GM19438 (cell line): ENCODE measurements around the gene PIKFYVE.
"Not testable (repeated sequence)": the region's sequence is repeated elsewhere in the genome, so short reads cannot be mapped to it uniquely, and the experiment has no call there.

Experiments
- ATAC-seq: cut with Tn5 transposase; IDR thresholded peaks from one replicate; pipeline ENCODE4 v1.9.1; 2021; ENCODE audit warnings: low read depth; ENCODE audit not compliant: unreplicated experiment

Gene PIKFYVE

DNA sequence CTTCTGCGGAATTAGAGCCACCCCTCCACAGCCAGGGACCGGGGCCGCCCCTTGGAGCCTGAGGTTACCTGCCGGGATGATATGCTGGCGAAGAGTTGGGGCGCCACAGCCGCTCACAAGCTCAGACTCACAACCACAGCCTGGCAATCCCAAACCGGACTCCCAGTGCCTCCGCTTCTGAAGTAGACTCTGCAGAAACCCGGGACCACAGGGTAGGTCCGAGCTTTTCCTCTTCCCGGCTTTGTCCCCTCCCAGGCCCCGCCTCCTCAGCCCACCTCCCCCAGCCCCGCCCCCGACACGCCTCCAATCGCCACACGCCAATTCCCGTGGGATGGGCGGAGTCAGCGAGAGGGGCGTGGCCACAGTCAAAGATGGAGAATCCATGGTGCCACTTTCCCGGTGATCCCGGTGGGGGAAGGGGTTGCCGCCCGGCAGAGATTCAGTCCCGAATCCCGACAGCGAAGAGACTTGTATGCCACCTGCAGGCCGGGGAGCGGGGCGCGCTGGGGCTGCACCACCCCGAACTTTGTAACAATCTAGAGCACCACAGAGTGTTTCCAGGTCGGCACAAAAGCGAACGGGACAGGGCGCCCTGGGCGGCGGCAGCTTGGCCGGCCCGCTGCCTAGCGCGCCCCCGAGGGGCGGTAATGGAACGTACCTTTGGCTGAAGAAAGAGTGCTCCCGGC lies 11.0 kb upstream of the PIKFYVE start, which contains the start of gene IDH1:
TSS of gene IDH1 (minus strand) at position 201 of the 686 bp plus-strand sequence. CDS start 3,520 bp downstream, outside the sequence.
- ATAC-seq, result peak; percentile 70

DNA sequence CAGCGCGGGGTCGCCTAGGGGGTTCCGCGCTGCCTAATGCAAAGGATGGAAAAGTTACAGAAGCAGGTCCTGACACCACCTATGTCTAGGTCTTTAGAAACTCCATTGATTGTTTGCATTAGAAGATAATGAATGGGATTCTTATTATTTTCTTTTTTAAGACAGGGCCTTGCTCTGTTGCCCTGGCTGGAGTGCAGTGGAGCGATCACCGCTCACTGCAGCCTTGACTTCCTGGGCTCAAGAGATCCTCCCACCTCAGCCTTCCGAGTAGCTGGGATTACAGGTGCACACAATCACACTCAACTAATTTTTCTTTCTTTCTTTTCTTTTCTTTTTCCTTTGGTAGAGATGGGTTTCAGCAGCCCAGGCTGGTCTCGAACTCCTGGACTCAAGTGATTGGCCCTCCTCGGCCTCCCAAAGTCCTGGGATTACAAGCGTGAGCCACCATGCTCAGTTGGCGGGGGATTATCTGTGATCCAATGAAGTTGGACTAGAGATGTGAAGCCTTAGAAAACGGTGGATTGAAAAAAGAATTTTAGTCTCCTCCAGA lies 10.4 kb upstream of the PIKFYVE start:
- peak; percentile 26 for ATAC-seq

DNA sequence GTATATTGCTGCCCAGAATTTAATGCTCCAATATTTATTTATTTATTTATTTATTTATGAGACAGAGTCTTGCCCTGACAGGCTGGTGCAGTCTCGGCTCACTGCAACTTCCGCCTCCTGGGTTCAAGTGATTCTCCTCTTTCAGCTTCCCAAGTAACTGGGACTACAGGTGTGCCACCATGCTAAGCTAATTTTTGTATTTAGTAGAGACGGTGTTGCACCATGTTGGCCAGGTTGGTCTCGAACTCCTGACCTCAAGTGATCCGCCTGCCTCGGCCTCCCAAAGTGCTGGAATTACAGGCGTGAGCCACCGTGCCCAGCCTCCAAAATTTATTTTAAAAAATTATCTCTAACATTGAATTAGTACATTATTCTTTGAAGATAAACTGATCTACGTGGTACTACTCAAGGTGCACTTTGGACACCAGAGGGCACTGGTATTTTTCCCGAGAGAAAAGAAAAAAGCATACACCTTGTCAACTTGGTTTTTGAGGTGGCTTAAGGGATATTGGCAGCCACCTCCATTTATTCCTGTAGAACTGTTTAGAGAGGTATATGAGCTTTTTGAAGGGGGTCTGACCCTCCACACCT lies 9.8 kb upstream of the PIKFYVE start:
- no peak for ATAC-seq

DNA sequence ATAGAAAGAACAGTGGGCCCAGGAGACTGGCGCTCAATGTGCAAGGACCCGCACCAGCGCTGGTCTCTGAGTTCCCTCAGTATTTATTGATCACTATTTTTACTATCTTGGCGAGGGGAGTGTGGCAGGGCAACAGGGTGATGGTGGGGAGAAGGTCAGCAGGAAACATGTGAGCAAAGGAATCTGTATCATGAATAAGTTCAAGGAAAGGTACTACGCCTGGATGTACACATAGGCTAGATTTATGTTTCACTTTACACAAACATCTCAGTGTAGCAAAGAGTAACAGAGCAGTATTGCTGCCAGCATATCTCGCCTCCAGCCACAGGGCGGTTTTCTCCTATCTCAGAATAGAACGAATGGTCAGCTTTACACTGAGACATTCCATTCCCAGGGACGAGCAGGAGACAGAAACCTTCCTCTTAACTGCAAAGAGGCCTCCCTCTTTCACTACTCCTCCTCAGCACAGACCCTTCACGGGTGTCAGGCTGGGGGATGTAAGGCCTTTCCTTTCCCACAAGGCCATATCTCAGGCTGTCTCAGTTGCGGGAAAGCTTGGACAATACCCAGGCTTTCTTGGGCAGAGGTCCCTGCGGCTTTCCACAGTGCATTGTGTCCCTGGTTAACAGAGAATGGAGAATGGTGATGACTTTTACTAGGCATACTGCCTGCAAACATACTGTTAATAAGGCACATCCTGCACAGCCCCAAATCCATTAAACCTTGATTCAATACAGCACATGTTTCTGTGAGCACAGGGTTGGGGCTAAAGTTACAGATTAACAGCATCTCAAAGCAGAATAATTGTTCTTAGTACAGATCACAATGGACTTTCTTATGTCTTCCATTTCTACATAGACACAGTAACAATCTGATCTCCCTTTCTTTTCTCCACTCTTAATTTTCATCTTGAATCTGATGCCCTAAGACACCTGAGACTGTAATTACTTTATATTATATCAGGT lies 8.9 kb upstream of the PIKFYVE start:
- not testable (repeated sequence) for ATAC-seq

DNA sequence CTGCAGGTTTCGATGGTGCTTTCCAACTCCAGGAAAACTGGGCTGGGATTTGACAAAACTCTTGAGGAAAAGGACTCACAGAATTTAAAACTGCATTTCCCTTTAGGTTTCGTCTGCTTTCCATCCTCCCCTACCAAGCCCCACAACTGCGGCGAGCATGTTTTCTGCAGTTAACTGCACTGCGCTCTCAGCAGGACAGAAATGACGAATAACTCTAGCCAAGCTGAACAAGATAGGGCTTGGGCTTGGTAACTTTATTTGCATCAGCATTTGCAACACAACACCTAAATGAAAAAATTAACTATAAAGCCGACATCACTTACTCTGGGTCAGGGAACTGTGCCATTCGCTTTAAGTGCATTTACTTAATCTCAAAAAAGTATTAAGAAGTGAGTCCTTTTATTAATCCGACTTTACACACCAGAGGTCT lies 669 bp upstream of the PIKFYVE start:
- peak; percentile 54 for ATAC-seq

DNA sequence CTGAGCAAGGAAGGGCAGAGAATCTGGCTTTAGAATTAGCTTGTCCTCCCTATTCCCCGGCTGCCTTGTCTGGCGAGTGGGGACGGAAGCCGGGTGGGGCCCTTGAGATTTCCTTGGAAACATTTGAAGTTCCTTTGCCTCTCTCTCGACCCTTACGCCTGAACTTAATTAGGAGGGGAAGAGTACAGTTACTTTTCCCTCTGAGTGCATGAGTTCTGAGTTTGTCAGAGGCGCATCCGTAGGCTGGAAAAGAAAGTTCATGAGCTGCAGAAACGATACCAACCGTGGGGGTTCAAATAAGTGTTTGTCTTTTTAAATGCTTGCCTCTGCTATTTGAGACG lies 468 bp downstream of the PIKFYVE start:
- ATAC-seq, result peak; percentile 17

DNA sequence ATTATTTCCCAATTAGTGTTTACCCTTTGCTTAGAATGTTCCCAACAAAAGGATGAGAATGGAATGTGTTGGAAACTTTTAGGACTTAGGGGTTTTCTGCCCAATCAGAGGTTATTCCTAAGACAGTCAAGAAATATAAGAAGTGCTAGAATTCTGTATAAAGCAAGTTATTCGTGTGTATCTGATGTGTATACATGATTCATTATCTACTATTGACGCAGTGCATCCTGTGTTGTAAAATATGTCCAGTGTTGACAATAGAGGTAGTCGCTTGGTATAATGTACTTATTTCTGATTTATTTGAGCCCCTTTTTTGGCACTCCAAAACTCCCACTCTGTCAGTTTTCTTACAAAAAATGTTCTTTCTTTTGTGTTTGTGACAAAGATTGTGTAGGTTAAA lies 881 bp downstream of the PIKFYVE start:
- no peak for ATAC-seq

DNA sequence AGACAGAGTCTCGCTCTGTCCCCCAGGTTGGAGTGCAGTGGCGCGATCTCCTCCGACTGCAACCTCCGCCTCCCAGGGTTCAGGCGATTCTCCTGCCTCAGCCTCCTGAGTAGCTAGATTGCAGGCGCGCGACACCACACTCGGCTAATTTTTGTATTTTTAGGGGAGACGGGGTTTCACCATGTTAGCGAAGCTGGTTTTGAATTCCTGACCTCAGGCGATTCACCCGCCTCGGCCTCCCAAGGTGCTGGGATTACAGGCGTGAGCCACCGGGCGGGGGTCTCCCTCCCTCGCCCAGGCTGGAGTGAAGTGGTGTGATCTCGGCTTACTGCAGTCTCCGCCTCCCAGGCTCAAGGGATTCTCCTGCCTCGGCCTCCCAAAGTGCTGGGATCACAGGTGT lies 1.5 kb downstream of the PIKFYVE start:
- ATAC-seq, result not testable (repeated sequence)

DNA sequence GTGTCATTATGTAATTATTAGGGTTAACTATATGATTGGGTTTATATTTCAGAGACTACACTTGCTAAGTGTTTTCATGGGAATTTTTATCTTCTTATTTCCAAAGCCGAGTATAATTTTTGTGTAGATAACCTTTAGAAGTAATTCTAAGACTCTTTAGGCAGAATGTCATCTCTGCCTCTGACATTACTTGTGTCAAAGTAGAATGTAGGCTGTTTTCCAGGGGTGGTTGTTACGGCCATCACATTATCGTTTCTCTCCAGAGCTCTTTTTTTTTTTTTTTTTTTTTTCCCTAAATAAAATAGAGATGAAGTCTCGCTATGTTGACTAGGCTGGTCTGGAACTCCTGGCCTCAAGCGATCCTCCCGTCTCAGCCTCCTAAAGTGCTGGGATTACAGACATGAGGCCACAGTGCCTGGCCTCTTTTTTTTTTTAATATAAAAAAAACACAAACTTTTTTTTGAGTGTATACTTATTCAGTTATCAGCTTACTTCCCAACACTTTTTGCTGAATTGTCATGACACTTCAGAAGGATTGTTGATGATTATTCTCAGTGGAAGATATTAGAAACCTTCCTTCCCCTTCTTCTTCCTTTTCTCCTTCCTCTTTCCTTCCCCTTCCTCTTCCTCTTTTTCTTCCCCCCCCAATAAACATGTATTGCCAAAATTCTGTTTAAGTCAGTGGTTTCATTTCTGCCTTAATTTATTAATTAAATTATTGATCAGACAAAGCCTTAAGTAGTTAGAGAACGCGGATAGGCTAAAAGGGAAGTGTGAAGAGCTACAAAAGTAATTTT lies 2.3 kb downstream of the PIKFYVE start:
- no peak for ATAC-seq

DNA sequence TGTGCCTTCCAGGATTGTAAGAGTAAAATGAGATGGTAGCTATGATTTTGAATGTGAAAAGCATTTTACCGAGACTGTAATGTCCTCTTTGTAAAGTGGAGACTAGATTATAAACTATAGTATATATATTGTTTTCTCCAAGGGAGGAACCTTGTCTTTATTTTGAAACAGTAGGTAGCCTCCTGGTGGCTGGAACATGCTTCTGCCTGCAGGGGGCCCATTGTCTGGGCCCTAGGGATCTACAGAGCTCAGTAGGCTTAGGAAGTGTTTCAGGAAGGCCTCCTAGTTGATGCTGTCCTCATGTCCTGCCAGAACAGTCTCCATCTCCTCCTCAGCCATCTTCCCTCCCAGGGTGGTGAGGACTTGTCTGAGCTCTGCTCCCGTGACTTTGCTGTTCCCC lies 3.0 kb downstream of the PIKFYVE start:
- no peak for ATAC-seq

DNA sequence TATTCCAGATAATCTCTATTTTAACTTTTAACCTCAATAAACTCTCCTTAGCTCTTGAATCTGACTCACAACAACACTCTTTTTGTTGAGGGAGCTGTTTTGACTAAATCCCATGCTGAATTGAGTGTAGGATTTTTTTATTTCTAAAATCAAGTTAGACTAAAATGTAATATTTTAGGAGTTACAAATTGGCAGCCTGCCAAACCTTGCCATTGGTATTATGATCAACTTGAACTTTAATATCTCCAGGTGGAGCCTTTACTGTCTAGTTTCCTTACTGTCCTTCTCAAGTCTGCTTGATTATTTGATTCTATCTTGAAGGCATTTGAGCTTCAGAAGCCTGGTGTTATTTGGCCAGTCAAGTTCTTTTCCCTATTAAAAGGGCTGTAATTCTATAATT lies 8.7 kb downstream of the PIKFYVE start:
- ATAC-seq, result no peak

DNA sequence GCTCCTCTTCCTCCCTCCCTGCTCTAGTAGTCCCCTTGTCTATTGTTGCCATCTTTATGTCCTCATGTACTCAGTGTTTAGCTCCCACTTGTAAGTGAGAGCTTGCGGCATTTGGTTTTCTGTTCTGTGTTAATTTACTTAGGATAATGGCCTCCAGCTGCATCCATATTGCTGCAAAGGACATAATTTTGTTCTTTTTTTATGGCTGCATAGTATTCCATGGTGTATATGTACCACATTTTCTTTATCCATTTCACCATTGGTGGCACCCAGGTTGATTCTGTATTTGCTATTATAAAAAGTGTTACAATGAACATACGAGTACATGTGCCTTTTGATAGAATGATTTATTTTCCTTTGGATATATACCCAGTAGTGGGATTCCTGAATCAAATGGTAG lies 12.5 kb downstream of the PIKFYVE start:
- ATAC-seq, result no peak

DNA sequence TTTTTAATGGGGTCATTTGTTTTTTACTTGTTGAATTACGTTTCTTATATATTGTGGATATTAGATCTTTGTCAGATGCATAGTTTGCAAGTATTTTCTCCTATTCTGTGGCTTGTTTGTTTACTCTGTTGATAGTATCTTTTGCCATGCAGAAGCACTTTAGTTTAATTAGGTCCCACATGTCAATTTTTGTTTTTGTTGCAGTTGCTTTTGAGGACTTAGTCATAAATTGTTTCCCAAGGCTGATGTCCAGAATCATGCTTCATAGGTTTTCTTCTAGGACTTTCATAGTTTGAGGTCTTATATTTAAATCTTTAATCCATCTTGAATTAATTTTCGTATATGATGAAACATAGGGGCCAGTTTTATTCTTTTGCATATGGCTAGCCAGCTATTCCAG lies 13.2 kb downstream of the PIKFYVE start:
- no peak for ATAC-seq

DNA sequence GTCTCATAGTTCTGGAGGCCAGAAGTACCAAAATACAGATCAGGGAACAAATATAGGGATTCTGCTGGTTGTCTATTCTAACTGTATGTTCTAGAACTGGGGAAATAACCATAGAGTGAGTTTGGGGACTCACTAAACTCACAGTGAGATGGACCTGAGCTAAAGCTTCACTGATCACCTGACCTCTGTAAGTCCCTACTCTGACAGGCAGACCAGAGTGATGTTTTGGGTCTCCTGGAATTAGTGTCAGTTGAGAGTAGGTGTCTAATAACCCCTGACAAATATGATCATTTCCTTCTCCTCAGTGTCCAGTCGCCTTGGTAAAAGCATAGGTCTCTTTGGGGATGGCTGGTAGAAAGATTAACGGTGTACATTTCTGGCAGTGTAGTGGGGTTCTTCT lies 14.2 kb downstream of the PIKFYVE start:
- ATAC-seq, result no peak

DNA sequence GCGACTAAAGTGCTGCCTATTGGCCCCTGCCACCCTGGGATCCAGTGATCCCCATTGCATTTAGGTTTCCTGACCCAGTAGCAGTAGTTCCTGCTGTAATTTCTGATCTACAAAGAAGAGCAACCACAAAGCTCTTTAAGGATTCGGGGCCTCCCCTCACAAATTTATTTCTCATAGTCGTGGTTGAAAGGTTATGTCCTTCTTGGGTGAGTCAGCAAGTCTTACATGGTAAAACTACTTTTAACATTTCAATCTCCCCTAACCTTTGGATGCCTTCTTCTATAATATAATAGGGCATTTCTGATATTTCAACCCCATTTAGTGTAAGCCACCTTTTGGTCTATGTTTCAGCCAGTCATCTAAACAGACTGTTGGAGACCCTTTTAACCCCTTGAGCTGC lies 14.9 kb downstream of the PIKFYVE start:
- ATAC-seq, result no peak

DNA sequence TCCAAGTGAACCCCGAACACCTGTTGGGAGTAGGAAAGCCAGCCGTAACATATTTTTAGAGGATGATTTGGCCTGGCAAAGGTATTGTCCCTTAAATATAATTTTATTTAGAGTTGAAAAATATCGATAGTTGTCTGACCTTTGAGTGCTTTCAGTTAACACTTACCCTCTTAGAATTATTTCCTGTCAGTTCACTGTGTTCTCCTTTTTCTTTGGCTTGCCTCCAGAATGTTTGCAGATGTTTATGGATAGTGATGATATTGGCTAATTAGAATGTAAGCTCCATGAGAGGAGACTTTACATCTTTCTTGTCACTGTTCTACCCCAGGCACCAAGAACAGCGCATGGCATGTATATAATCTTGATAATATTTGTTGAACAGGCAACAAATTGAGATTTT lies 19.8 kb downstream of the PIKFYVE start:
- no peak for ATAC-seq

DNA sequence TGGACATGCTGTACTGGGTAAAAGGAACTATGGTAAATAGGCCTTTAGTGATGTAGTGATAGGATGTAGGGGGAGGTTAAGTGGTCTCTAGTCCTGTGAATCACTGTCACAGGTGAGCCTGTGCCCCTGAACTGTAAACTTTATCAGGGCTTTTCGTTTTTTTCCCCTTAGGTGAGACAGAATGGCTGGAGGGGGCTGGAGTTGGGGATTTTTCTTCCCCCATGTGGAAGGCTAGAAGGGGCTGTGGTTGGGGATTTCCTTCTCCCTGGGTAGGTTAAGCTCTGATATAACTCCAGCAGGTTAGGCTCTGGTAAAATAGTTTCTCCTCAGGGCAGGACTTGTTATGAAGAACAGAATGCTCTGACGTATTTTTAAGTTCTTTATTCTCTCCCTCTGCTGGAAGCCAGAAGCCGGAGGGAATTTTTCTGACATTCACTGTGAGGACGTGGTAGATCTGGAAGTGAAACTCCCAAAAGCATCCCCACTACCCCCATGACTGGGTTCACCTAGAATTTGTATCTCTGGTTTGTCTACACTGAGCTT lies 28.5 kb downstream of the PIKFYVE start:
- ATAC-seq, result peak; percentile 53

DNA sequence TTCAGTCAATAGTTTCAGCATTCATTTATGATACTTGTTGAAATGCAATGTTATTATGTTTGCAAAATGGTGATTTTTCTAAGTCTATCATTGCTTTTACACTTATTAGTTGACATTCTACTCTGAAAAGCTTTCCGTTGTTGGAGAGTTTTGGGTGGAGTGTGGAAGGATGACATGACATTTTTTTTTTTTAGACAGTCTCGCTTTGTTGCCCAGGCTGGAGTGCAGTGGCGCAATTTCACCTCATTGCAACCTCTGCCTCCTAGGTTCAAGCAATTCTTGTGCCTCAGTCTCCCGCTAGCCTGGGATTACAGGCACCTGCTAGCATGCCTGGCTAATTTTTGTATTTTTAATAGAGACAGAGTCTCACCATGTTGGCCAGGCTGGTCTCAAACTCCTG lies 29.8 kb downstream of the PIKFYVE start:
- ATAC-seq, result no peak

DNA sequence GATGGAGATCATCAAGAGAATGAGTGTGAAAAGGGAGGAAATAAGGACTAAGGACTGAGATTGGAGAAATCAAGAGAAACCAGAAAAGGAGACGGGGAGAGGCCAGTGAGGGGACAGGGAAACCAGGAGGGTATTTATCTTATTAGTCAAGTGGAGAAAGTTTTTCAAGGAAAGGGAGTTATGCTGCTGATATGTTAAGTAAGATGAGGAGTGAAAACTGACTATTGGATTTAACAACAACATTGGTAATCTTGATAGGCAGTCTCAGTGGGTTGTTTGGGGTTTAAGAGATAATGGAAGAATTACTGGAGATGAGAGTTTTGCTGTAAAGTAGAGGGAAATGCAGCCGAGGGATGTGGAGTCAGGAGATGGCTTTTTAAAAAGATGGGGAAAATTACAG lies 30.6 kb downstream of the PIKFYVE start:
- no peak for ATAC-seq

DNA sequence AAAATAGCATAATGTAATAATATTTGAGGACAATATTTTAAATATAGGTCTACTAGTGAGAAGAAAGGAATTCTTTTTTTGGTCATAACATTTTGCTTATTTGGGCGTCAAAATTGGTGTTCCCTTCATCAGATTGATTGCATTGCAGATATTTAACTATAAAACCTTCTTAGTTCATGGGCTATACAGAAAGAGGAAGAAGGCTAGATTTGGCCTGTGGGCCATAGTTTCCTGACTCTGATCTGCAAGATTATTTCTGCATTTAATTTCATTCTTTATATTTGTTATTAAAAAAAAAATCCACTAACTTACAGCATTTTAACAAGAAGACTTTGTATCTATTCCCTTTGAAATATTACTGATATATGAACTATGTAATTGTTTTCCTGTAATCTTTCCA lies 31.9 kb downstream of the PIKFYVE start:
- no peak for ATAC-seq
